NCI-H1436 (cell line): ENCODE measurements around the gene NDUFAF5.
"Not testable (repeated sequence)": the region's sequence is repeated elsewhere in the genome, so short reads cannot be mapped to it uniquely, and the experiment has no call there.

ENCODE experiments used
- DNase-seq: peaks from one replicate; lab custom pipeline; 2025; lab: John Stamatoyannopoulos, UW

NDUFAF5 gene, protein sequence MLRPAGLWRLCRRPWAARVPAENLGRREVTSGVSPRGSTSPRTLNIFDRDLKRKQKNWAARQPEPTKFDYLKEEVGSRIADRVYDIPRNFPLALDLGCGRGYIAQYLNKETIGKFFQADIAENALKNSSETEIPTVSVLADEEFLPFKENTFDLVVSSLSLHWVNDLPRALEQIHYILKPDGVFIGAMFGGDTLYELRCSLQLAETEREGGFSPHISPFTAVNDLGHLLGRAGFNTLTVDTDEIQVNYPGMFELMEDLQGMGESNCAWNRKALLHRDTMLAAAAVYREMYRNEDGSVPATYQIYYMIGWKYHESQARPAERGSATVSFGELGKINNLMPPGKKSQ

DNA sequence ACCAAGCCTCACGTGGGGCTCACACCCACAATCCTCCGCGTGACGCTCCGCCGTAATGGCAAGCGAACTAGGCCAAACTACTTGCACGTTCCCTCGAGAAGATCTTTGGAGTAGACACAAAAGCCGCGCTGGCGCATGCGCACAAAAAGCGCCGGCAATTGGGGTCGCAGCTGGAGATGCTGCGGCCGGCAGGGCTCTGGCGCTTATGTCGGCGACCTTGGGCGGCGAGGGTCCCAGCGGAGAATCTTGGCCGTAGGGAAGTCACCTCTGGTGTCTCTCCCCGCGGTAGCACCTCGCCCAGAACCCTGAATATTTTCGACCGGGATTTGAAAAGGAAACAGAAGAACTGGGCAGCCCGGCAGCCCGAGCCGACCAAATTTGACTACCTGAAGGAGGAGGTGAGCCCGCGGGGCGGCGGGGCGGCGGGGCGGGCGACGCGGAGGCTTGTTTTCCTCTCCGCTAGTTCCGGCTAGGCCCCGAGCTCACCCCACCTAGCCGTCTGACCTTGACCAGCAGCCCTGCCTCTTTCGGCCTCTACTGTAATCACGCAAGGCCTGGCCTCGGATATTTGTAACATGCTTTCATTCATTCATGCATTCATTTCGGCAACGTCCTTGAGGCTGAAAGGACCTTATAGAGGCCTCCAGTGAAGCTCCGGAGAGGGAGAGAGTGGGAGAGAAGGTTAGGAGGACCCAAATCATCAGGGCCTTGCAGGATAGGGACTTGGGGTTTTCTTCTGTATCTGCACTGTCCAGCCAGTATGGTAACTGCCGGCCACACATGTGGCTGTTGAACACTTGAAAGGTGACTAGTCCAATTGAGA, at the start of gene NDUFAF5, which contains the start of gene ESF1:
Gene NDUFAF5, plus strand, starts transcription at position 136 of the 823 bp plus-strand sequence. Its CDS starts 41 bp downstream, at position 177.
Gene ESF1, minus strand, starts transcription at position 27 of the 823 bp plus-strand sequence. CDS start 1,779 bp downstream, outside the sequence.
- DNase-seq, result peak; percentile 95

DNA sequence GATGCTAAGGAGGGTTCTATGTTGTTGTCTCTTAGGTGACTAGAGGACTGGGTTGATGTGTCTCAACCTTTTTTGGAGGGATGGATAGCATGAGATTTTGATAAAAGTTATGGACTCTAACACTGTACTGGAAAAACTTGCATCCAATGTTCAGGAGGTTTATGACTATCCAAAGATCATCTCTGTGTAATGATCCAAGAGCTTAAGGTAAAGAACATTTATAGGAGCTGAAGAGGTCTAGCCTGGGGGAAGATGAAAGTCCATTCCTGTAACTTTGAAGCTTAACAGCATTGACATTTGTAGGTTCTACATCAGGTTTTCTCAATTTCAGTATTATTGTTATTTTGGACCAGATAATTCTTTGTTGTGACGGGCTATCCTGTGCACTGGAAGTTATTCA, 49.0 kb upstream of the NDUFAF5 start:
- no peak for DNase-seq

DNA sequence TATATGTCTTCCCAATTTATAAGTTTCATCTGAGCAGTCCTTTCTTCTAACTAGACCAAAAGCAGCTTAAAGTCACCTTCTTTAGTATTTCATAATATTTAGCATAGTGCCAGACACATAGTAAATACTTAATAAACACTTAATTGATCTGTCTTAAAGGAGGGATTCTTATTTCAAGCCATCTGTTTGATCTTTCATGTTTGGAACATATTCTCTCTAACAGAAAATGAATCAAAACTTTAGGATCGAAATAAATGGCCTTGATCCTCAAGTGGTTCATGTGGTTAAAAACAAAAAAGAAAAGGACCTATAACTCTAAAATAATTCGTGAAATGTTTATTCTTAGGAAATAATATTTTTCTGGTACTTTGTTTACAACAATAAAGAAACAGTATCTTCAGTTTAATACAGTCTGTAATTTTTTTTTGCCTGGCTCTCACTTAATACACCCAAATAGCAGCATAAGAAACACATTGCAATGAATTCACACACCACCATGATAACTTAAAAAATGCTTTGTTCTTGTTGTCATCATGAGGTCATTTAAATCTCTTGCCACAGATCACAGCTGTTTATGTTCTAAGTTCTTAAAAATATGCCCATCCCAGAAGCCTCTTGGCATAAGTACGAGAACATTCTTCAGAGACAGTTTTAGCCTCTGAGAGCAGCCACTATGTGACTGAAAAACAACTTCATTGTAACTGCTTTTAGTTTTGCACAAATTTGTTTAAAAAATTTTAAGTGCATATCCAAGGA, 48.2 kb upstream of the NDUFAF5 start:
- DNase-seq, result no peak

DNA sequence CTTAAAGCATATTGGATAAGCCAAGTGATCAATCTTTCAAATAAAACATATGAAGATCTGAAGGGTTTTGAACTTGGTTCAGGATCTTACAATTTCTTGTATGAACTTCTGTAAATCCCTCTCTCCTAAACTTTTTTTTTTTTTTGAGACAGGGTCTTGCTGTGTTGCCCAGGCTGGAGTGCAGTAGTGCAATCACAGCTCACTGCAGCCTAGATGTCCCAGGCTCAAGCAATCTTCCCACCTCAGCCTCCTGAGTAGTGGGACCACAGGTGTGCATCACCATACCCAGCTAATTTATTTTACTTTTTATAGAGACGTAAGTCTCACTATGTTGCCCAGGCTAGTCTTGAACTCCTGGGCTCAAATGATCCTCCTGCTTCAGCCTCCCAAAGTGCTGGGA, 46.6 kb upstream of the NDUFAF5 start:
- not testable (repeated sequence) for DNase-seq

DNA sequence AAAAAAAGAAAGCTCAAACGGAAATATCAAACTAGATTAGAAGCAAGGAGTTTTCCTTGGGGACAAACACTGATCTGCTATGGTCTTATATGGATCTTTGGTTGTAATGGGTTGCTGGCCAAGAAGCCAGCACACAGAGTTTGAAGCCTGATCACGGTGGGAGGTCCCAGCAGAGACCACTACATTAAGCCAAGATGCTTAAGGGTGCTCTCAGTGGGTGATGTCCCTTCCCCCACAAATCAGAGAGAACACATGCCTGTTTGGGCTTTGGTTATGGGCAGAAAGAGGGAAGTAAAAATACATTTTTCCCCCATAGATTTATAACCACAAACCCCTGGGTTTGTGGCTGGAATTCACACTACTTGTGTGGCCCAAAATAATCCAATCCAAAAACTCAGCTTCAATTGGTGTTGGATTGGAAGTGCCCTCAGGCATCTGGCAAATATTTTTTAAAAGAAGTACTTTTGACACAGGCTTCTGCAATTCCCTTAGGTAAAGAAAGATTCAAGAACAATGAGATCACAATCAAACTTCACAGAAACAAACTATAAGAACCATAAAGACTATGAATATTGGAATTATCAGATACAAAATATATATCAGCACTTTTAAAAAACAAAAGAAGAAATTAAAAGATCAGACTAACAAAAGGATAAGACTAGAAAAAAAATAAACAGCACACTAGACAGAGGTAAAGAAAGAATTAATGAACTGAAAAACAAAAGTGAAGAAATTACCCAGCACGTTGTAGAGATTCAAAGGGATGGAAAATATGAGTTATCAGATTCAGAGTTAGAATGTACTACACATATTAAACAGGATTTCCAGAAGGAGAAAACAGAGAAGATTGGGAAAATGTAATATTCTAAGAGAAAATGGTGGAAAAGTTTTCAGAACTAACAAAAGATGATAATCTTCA, 44.8 kb upstream of the NDUFAF5 start:
- DNase-seq, result no peak

DNA sequence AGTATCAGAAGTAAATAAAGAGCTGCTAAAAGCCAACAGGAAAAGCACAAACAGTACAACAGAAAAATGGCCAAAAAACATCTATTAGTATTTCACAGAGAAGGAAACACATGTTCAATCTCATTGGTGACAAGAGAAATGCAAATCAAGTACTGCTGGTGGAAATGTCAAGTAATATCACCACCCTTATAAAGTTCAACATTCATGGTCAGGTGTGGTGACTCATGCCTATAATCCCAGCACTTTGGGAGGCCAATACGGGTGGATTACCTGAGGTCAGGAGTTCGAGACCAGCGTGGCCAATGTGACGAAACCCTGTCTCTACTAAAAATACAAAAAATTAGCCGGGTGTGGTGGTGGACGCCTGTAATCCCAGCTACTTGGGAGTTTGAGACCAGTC, 42.9 kb upstream of the NDUFAF5 start:
- no peak for DNase-seq

DNA sequence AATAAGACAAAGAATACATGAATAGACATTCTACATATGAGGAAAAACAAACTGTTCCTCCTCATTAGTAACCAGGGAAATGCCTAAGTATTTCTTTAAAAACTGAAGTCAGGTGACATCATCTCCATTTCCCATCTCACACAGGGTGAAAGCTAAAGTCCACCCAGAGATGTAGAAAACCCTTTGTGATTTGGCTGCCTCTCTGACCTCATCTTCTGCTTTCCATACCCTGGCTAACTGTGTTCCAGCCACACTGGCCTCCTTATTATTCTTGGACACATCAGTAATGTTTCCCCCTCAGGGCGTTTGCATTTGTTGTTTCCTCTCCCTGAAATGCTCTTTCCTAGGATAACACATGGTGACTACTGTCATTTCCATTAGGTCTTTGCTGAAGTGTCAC, 40.5 kb upstream of the NDUFAF5 start:
- DNase-seq, result no peak

DNA sequence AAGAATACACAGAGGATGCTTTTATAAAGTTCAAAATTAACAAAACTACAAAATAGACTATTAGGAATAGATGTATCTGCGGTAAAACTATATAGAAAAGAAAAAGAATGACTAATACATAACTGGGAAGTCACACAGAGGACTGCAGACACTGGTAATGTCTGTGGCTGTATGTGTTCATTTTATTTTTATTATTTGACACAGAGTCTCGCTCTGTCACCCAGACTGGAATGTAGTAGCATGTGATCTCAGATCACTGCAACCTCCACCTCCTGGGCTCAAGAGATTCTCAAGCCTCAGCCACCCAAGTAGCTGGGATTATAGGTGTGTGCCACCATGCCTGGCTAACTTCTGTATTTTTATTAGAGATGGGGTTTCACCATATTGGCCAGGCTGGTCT, 39.0 kb upstream of the NDUFAF5 start:
- no peak for DNase-seq

DNA sequence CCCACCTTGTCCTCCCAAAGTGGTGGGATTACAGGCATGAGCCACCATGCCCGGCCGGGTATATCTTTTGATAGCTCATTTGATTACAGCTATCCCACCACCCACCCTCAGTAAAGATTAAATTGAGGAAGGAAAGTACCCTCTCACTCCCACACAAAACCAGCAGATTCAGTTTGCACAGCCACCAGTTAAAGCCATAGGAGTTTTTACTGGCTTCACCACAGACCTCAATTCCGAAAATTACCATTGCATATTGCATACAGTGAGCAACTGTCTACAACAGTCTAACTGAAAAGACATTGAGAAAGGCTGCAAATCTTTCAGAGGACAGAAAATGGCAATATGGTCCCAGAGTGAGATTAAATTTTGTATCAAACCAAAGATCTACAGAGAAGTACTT, 35.0 kb upstream of the NDUFAF5 start:
- DNase-seq, result no peak

DNA sequence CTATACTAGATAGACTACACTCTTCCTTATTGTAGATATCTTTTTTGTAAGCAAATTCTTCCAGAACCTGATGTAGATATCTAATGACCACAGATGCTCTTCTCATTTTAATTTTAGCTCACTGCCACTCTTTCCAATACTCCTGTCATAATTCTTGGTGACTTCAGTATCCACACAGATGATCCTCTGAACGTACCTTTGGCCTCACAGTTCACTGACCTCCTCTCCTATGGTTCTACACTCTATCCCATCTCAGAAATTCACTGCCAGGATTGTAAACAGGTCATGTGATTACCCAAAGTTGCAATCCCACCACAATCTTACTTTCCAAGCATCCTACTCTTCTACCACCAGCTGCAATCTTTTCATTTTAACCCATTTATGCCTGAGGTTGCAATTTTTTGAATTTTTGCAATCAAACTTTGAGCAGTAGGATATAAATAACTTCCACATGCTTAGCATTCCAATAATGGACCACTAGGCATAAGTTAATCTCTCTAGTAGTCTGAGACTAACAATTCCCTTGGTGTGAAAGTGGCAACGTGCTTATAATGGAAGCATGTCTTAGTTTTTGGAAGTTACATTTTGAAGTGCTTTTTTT, 31.3 kb upstream of the NDUFAF5 start:
- no peak for DNase-seq

DNA sequence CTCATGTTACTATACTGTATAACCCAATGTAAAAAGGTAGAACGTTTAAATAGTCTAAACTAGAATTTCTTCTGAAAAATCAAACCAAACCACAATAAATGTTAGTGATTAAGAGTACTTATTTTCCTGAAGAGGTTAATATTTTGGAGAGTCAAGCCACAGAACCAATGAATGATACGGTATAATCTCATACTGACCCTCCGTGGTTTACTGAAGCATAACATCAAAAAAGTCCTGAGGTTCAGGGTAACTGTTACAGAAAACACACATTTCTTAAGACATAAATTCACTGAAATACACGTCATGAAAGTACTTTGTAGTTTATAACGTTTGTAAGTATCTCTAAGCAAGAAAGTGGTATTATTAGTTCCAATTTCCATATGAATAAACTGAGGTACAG, 29.0 kb upstream of the NDUFAF5 start:
- no peak for DNase-seq

DNA sequence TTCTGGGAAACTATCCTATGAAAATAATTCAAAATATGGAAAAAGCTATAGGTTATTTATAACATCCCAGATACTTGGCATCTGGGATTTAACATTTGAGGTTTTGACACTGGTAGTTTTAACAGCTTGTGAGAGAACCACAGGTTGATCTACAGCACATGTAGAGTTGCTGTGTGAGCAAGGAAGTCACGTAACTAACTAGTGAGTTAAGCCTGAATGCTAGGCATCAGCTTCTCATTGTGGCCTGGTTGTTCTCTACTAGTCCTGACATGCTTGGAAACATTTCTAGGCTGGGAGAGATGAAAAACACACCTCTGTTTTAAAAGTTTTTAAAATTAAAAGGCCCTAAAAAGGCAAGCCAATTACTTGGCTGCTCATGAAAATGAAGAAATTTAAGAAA, 28.3 kb upstream of the NDUFAF5 start:
- DNase-seq, result no peak

DNA sequence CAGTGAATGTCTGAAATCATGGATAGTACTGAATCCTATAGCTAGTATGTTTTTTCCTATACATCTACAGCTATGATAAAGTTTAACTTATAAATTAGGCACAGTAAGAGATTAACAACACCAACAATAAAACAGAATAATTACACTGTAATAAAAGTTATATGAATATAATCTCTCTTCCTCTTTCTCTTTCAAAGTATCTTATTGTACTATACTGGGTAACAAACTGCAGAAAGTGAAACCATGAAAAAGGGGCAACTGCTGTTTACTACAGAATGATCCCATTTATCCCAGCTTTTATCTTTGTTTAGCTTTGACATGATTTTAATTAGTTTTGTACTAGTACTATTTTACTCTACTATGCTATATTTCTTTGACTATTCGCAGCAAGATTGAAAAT, 25.9 kb upstream of the NDUFAF5 start:
- no peak for DNase-seq

DNA sequence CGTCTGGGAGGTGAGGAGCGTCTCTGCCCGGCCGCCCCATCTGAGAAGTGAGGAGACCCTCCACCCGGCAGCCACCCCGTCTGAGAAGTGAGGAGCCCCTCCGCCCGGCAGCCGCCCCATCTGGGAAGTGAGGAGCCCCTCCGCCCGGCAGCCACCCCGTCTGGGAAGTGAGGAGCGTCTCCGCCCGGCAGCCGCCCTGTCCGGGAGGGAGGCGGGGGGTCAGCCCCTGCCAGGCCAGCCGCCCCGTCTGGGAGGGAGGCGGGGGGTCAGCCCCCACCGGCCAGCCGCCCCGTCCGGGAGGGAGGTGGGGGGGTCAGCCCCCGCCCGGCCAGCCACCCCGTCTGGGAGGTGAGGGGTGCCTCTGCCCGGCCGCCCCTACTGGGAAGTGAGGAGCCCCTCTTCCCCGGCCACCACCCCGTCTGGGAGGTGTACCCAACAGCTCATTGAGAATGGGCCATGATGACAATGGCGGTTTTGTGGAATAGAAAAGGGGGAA, 24.3 kb upstream of the NDUFAF5 start:
- not testable (repeated sequence) for DNase-seq

DNA sequence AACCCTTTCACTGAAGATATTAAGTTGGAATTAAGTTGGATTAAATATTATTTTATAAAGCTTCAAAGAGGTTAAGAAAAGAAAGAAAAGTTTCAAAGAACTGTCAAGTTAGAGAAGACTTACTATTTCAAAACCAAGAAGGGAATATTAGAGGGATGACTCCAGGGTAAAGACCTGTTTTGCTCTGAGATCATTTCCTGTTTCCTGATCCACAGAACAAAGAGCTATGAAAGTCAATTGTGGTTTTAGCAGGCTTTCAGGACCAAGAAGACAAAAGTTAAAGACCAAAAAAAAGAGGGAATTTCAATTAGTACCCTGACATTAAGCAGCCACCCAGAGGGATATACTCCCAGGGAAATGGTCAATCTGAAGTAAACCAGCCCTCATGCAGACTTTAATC, 19.5 kb upstream of the NDUFAF5 start:
- DNase-seq, result no peak

DNA sequence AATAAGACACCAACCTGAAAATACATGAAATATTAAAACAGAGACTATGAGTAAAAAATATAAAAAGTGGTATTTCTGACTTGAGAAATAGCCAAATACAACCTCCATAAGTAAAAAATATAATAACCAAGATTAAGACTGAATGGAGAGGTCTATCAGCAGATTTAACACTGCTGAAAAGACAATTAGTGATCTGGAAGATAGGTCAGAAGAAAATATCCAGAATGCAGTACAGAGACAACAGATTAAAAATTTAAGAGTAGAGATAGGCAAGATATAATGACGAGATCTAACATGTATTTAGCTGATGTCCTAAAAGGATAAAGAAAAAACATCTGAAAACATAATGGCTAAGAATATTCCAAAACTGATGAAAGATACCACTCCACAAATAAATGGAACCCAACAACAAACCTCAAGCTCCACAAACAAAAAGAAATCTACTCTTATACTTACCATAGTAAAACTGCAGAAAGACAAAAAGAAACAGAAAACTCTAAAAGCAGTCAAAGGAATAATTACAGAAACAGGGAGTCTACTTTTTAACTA, 18.9 kb upstream of the NDUFAF5 start:
- no peak for DNase-seq

DNA sequence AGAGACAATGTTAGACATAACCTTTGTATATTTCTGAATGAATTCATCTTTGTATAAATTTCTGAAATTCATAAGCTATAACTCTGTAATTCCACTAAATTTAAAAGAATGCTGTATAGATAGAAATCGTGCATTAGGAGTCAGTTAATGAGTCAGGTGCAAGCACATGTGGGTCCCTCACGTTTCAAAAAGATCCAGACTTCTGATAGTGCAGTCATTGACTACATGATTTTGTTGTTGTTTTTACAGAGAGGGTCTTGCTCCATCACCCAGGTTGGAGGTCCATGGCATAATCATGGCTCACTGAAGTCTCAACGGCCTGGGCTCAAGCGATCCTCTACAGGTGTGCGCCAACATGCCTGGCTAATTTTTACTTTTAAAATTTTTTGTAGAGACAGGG, 14.7 kb upstream of the NDUFAF5 start:
- no peak for DNase-seq

DNA sequence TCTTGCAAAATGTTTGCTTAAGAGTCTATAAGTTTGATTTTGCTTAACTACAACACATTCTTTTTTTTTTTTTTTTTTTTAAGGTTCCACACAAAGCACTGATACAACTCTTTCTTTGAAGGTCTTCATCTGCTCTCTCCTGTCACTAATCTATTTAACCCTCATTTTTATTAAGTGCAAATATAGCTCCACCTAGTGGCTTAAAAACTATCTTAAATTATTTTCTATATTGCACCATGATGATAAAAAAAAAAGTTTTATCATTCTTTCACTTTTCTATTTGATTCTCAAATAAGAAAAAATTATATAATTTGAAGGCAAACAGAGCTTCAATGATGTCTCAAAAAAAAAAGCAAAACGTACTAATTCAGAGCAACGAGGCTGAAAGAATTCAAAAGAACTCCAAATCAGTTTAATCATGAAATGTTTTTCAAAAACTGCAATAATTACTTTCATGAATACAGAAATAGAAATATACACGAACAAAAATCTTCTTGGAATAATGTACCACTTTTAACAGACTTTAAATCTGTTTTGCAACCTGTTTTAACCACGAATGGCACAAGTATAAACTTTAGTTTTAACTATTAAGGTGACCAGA, 12.9 kb upstream of the NDUFAF5 start:
- peak; percentile 13 for DNase-seq

DNA sequence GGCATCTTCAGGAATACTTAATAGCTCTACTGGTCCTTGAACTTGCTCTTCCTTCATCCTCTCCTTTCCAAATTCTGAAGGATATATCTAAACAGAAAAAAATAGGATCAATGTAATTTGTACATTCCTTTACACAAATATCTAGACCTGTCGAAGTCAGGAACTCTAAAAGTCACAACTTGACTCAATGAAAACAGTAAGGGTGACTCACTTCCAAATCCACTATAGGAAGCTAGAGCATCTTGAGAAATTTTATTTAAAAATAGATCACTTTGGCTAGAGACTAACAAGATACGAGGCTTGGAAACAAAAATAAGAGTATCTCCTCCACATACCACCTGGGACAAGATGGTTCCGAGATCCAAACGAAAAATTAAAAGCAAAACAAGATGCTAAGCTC, 12.3 kb upstream of the NDUFAF5 start:
- no peak for DNase-seq

DNA sequence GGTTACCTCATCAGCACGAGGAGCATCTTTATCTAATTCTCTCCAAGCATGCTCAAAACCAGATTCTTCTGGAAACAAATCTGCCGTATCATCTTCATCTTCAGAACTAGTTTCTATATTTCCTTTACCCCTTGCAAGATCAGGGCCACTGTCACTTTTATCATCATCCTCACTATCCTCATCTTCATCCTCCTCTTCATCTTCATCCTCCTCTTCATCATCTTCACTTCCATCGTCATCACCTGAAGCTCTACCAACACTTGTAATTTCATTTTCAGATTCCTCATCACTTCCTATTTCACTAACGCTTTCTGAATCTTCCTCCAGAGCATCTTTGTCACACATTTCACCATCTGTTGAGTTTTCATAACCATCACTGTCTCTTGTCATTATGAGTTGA, 9.0 kb upstream of the NDUFAF5 start:
- DNase-seq, result no peak
